Spinal cord (tissue), 10 donors: Measurements from ENCODE around the gene SPATA16. TPM values are rescaled to one million over a fixed set of nuclear protein-coding genes. Genes with fewer than 3 reads are reported as not detected.

Source experiments
- DNase-seq, 6 donors: peaks; one replicate each; pipeline versions ENCODE4 v3.0.0 to v3.0.0-alpha.2; 2013 to 2015; ENCODE audit warnings: low spot score in 6 of 6, low read depth in 4 of 6
- H3K27ac ChIP-seq: one replicate; pipeline ENCODE4 v1.5.1; 2013; ENCODE audit warnings: low read depth, low read length, control low read depth
- H3K27me3 ChIP-seq: one replicate; pipeline ENCODE4 v1.6.1; 2013; ENCODE audit warnings: low read length; ENCODE audit not compliant: control insufficient read depth, insufficient read depth
- H3K36me3 ChIP-seq: one replicate; pipeline ENCODE4 v1.6.1; 2013; ENCODE audit warnings: low read length; ENCODE audit not compliant: control insufficient read depth, insufficient read depth
- H3K4me1 ChIP-seq: one replicate; pipeline ENCODE4 v1.6.1; 2013; ENCODE audit warnings: low read length; ENCODE audit not compliant: control insufficient read depth, insufficient read depth
- H3K4me3 ChIP-seq: one replicate; pipeline ENCODE4 v1.5.1; 2013; ENCODE audit warnings: low read depth, low read length, control low read depth
- H3K9me3 ChIP-seq: one replicate; pipeline ENCODE4 v1.6.1; 2013; ENCODE audit warnings: low read length; ENCODE audit not compliant: control insufficient read depth, insufficient read depth
- WGBS: methylation state at CpG from one replicate; pipeline ENCODE4 v1.1.5; 2013; ENCODE audit warnings: missing lambda C conversion rate; ENCODE audit not compliant: insufficient coverage; 5-methylcytosine and 5-hydroxymethylcytosine counted together
- polyA plus RNA-seq, 2 donors: library from polyadenylated mRNA; unstranded; fragments of 120-200 nt; gene quantifications; one replicate each; pipeline ENCODE4 v1.2.1, GENCODE V29; 2013; ENCODE audit not compliant: insufficient read length in 2 of 2
- total RNA-seq, 2 donors: library from RNA; depleted of rRNA in 1 of 2; stranded (reverse); fragments of 120-200 nt in 1 of 2; fragments of >200 nt in 1 of 2; gene quantifications; one replicate each; pipeline versions ENCODE4 v1.2.3 to v1.2.4, GENCODE V29; 2013 to 2014
- donor health status: healthy.

Gene SPATA16
- total and polyA plus RNA-seq, 4 donors: not detected

GRCh38 chr3:173066044-173067004, 74.7 kb downstream of the SPATA16 start:
- H3K4me3 ChIP-seq: no peak overlapping the region
- DNase-seq: peak in 1 of 6 donors; percentile 14
- no peaks in the 10 kb centered on the region for H3K36me3 ChIP-seq
- H3K4me1 ChIP-seq: no peaks in the 10 kb centered on the region
- 33% methylated on average over 1 of the region's 4 CpGs for WGBS
- H3K9me3 ChIP-seq: no peaks in the 10 kb centered on the region
- H3K27ac ChIP-seq: no peak overlapping the region
- H3K27me3 ChIP-seq: no peaks in the 10 kb centered on the region

- WGBS: no CpG with 5 or more reads among the region's 3 CpGs
- no peaks in the 10 kb centered on the region for H3K27me3 ChIP-seq
- H3K4me1 ChIP-seq: no peaks in the 10 kb centered on the region
- no peaks in the 10 kb centered on the region for H3K9me3 ChIP-seq
- no peak for DNase-seq
- H3K36me3 ChIP-seq: no peaks in the 10 kb centered on the region
- H3K4me3 ChIP-seq: no peak overlapping the region
- H3K27ac ChIP-seq: no peak overlapping the region
Measured at GRCh38 chr3:173065543-173065981, 75.5 kb downstream of the SPATA16 start.

GRCh38 chr3:173064631-173065030, 76.4 kb downstream of the SPATA16 start:
- DNase-seq: no peak
- Histone ChIP-seq H3K9me3 (no peaks in the 10 kb centered on the region), H3K4me3 (no peak overlapping the region), H3K36me3 (no peaks in the 10 kb centered on the region), H3K4me1 (no peaks in the 10 kb centered on the region), H3K27me3 (no peaks in the 10 kb centered on the region), H3K27ac (no peak overlapping the region)
- WGBS: no CpG with 5 or more reads among the region's 1 CpG

- Histone ChIP-seq H3K4me1 (no peaks in the 10 kb centered on the region), H3K36me3 (no peaks in the 10 kb centered on the region), H3K27ac (no peak overlapping the region), H3K9me3 (no peaks in the 10 kb centered on the region), H3K4me3 (no peak overlapping the region), H3K27me3 (no peaks in the 10 kb centered on the region)
- DNase-seq: no peak
- WGBS: no CpG with 5 or more reads among the region's 2 CpGs
Measured at GRCh38 chr3:173058229-173058628, 82.8 kb downstream of the SPATA16 start.

GRCh38 chr3:173055228-173055933, 85.7 kb downstream of the SPATA16 start:
- no CpG with 5 or more reads among the region's 2 CpGs for WGBS

GRCh38 chr3:173049360-173049759, 91.7 kb downstream of the SPATA16 start:
- WGBS: no CpG with 5 or more reads among the region's 2 CpGs
- Histone ChIP-seq H3K4me3 (no peak overlapping the region), H3K4me1 (no peaks in the 10 kb centered on the region), H3K36me3 (no peaks in the 10 kb centered on the region), H3K27me3 (no peaks in the 10 kb centered on the region), H3K9me3 (no peaks in the 10 kb centered on the region), H3K27ac (no peak overlapping the region)
- DNase-seq: peak in 1 of 6 donors; percentile 59

More at GRCh38 chr3:173055228-173055933, 85.7 kb downstream of the SPATA16 start:
- Histone ChIP-seq H3K27me3 (no peaks in the 10 kb centered on the region), H3K4me1 (no peaks in the 10 kb centered on the region), H3K36me3 (no peaks in the 10 kb centered on the region), H3K9me3 (no peaks in the 10 kb centered on the region), H3K4me3 (no peak overlapping the region), H3K27ac (no peak overlapping the region)
- no peak for DNase-seq

GRCh38 chr3:173045770-173046382, 95.2 kb downstream of the SPATA16 start:
- H3K27me3 ChIP-seq: no peaks in the 10 kb centered on the region
- H3K9me3 ChIP-seq: no peaks in the 10 kb centered on the region
- DNase-seq: peak in 2 of 6 donors; percentile 27 to 47

GRCh38 chr3:173044998-173045397, 96.0 kb downstream of the SPATA16 start:
- peak in 1 of 6 donors; percentile 6 for DNase-seq
- Histone ChIP-seq H3K27me3 (no peaks in the 10 kb centered on the region), H3K27ac (no peak overlapping the region), H3K9me3 (no peaks in the 10 kb centered on the region), H3K36me3 (no peaks in the 10 kb centered on the region), H3K4me1 (no peaks in the 10 kb centered on the region), H3K4me3 (no peak overlapping the region)
- WGBS: 82% methylated on average over 2 of the region's 2 CpGs

More at GRCh38 chr3:173045770-173046382, 95.2 kb downstream of the SPATA16 start:
- WGBS: no CpG with 5 or more reads among the region's 2 CpGs
- H3K4me1 ChIP-seq: no peaks in the 10 kb centered on the region
- H3K27ac ChIP-seq: no peak overlapping the region
- H3K36me3 ChIP-seq: no peaks in the 10 kb centered on the region
- no peak overlapping the region for H3K4me3 ChIP-seq

- H3K27me3 ChIP-seq: no peaks in the 10 kb centered on the region
- DNase-seq: no peak
- no CpG with 5 or more reads among the region's 5 CpGs for WGBS
- H3K4me1 ChIP-seq: no peaks in the 10 kb centered on the region
- H3K4me3 ChIP-seq: no peak overlapping the region
- H3K27ac ChIP-seq: no peak overlapping the region
- no peaks in the 10 kb centered on the region for H3K36me3 ChIP-seq
- H3K9me3 ChIP-seq: no peaks in the 10 kb centered on the region
Measured at GRCh38 chr3:173043757-173044156, 97.3 kb downstream of the SPATA16 start.
